HG03439 (cell line): ENCODE measurements around the gene SLC36A1.

Source experiments
- ATAC-seq: cut with Tn5 transposase; IDR thresholded peaks from one replicate; pipeline ENCODE4 v1.9.1; 2021; ENCODE audit warnings: mild to moderate bottlenecking, moderate library complexity; ENCODE audit not compliant: unreplicated experiment

SLC36A1 gene

GRCh38 chr5:151451626-151452520 lies 4.5 kb downstream of the SLC36A1 start:
- ATAC-seq: peak; percentile 55

- ATAC-seq: no peak
Observed at GRCh38 chr5:151454166-151454565, 6.8 kb downstream of the SLC36A1 start.

GRCh38 chr5:151454889-151455288 lies 7.5 kb downstream of the SLC36A1 start:
- ATAC-seq: no peak

- ATAC-seq: no peak
Observed at GRCh38 chr5:151456321-151456940, 9.0 kb downstream of the SLC36A1 start.

- no peak for ATAC-seq
Observed at GRCh38 chr5:151458314-151458713, 10.9 kb downstream of the SLC36A1 start.

GRCh38 chr5:151459680-151460324 lies 12.4 kb downstream of the SLC36A1 start:
- no peak for ATAC-seq

- ATAC-seq: peak; percentile 89
Observed at GRCh38 chr5:151461312-151461711, 13.9 kb downstream of the SLC36A1 start.

- no peak for ATAC-seq
Observed at GRCh38 chr5:151463137-151464029, 16.0 kb downstream of the SLC36A1 start.

GRCh38 chr5:151464101-151464500 lies 16.7 kb downstream of the SLC36A1 start:
- ATAC-seq: no peak

- no peak for ATAC-seq
Observed at GRCh38 chr5:151465476-151465875, 18.1 kb downstream of the SLC36A1 start.

- ATAC-seq: no peak
Observed at GRCh38 chr5:151467576-151467975, 20.2 kb downstream of the SLC36A1 start.

GRCh38 chr5:151469386-151469785 lies 22.0 kb downstream of the SLC36A1 start:
- no peak for ATAC-seq

- ATAC-seq: no peak
Observed at GRCh38 chr5:151469992-151470391, 22.6 kb downstream of the SLC36A1 start.

- no peak for ATAC-seq
Observed at GRCh38 chr5:151470439-151470838, 23.0 kb downstream of the SLC36A1 start.

GRCh38 chr5:151471276-151471675 lies 23.9 kb downstream of the SLC36A1 start:
- no peak for ATAC-seq

- ATAC-seq: no peak
Observed at GRCh38 chr5:151474799-151475198, 27.4 kb downstream of the SLC36A1 start.

GRCh38 chr5:151475388-151475787 lies 28.0 kb downstream of the SLC36A1 start:
- ATAC-seq: no peak

- ATAC-seq: no peak
Observed at GRCh38 chr5:151476016-151476415, 28.6 kb downstream of the SLC36A1 start.

- ATAC-seq: no peak
Observed at GRCh38 chr5:151477101-151477500, 29.7 kb downstream of the SLC36A1 start.

- ATAC-seq: no peak
Observed at GRCh38 chr5:151480384-151481293, 33.2 kb downstream of the SLC36A1 start.
